Measurements from ENCODE around the gene RNF224. TPM values are rescaled to one million over a fixed set of nuclear protein-coding genes. Genes with fewer than 3 reads are reported as not detected.

RNF224 gene
- total RNA-seq, 2 donors from 2014 or later, result not detected

GRCh38 chr9:137223078-137223970 is 4.0 kb upstream of the RNF224 start:
- peak; percentile 99 for DNase-seq
- ATAC-seq, result peak; percentile 93 to 95
- intact Hi-C loops (cut with DNase I), result no loop called here

GRCh38 chr9:137224830-137225694 is 2.2 kb upstream of the RNF224 start, which contains the start of gene CYSRT1:
TSS of gene CYSRT1 (plus strand) at chr9:137225174. CDS start at chr9:137225622, 448 bp downstream.
- intact Hi-C loops (cut with DNase I), result loop anchor here in 1 of 2 donors (5.0 kb wide), 1 partner anchor 103 kb away; no protein-coding TSS in a partner anchor
- DNase-seq (no peak), ATAC-seq (no peak)

GRCh38 chr9:137225699-137226331 is 1.5 kb upstream of the RNF224 start:
- DNase-seq (no peak), ATAC-seq (no peak)
- intact Hi-C loops (cut with DNase I), result loop anchor here in 1 of 2 donors (5.0 kb wide), 1 partner anchor 104 kb away; no protein-coding TSS in a partner anchor

GRCh38 chr9:137226338-137227053 is 806 bp upstream of the RNF224 start:
- no peak for DNase-seq
- no peak for ATAC-seq
- intact Hi-C loops (cut with DNase I), result loop anchor here in 1 of 2 donors (5.0 kb wide), 1 partner anchor 104 kb away; no protein-coding TSS in a partner anchor

- intact Hi-C loops (cut with DNase I), result loop anchor here in 1 of 2 donors (5.0 kb wide), 1 partner anchor 106 kb away; no protein-coding TSS in a partner anchor
- no peak for DNase-seq
- ATAC-seq, result no peak
These were observed 677 bp downstream of the RNF224 start for GRCh38 chr9:137227853-137228505.

GRCh38 chr9:137228506-137228967 is 1.2 kb downstream of the RNF224 start:
- DNase-seq (no peak), ATAC-seq (no peak)

GRCh38 chr9:137228968-137229896 is 1.9 kb downstream of the RNF224 start:
- intact Hi-C loops (cut with DNase I), result loop anchor here in 1 of 2 donors (5.0 kb wide), 1 partner anchor 107 kb away; no protein-coding TSS in a partner anchor
- DNase-seq (no peak), ATAC-seq (no peak)

More at GRCh38 chr9:137228506-137228967, 1.2 kb downstream of the RNF224 start:
- intact Hi-C loops (cut with DNase I), result loop anchor here in 1 of 2 donors (5.0 kb wide), 1 partner anchor 106 kb away; no protein-coding TSS in a partner anchor

- DNase-seq (no peak), ATAC-seq (no peak)
- intact Hi-C loops (cut with DNase I), result loop anchor here (5.0 kb wide), 1 partner anchor 108 kb away; no protein-coding TSS in a partner anchor
These were observed 2.8 kb downstream of the RNF224 start for GRCh38 chr9:137229903-137230704.

GRCh38 chr9:137230705-137231371 is 3.5 kb downstream of the RNF224 start, which contains the start of gene SLC34A3:
TSS of gene SLC34A3 (plus strand) at chr9:137230901. CDS start at chr9:137231703, 802 bp downstream.
- intact Hi-C loops (cut with DNase I), result loop anchor here in 1 of 2 donors (5.0 kb wide), 1 partner anchor 109 kb away; no protein-coding TSS in a partner anchor
- ATAC-seq (no peak), DNase-seq (no peak)

- ATAC-seq (no peak), DNase-seq (no peak)
- intact Hi-C loops (cut with DNase I), result loop anchor here in 1 of 2 donors (5.0 kb wide), 1 partner anchor 109 kb away; no protein-coding TSS in a partner anchor
These were observed 4.2 kb downstream of the RNF224 start for GRCh38 chr9:137231372-137232039.

GRCh38 chr9:137232101-137232500 is 4.8 kb downstream of the RNF224 start:
- DNase-seq (no peak), ATAC-seq (no peak)
- intact Hi-C loops (cut with DNase I), result loop anchor here in 1 of 2 donors (5.0 kb wide), 1 partner anchor 110 kb away; no protein-coding TSS in a partner anchor

- intact Hi-C loops (cut with DNase I), result loop anchor here in 1 of 2 donors (5.0 kb wide), 1 partner anchor 110 kb away; no protein-coding TSS in a partner anchor
- ATAC-seq, result no peak
These were observed 5.2 kb downstream of the RNF224 start for GRCh38 chr9:137232510-137232909.

GRCh38 chr9:137233143-137233980 is 6.1 kb downstream of the RNF224 start:
- ATAC-seq, result no peak
- no peak for DNase-seq
- intact Hi-C loops (cut with DNase I), result loop anchor here in 1 of 2 donors (5.0 kb wide), 1 partner anchor 111 kb away; no protein-coding TSS in a partner anchor

More at GRCh38 chr9:137232510-137232909, 5.2 kb downstream of the RNF224 start:
- no peak for DNase-seq
